Keratinocyte (primary cell): Measurements from ENCODE around the gene OPALIN. TPM values are rescaled to one million over a fixed set of nuclear protein-coding genes. Genes with fewer than 3 reads are reported as not detected.

Experiments
- DNase-seq: peaks from one replicate; pipeline ENCODE4 v3.0.0-alpha.2; 2011; ENCODE audit warnings: low read depth, missing footprints, low spot score
- FAIRE-seq: peaks from 2 replicates; lab custom pipeline; 2011; peaks lifted over from hg19 to GRCh38; lab: Jason Lieb, UNC
- H2AFZ ChIP-seq: 2 replicates; pipeline ENCODE4 v1.6.0; 2012; ENCODE audit warnings: low read length, control low read depth, inconsistent platforms; ENCODE audit not compliant: control insufficient read depth
- H3K27ac ChIP-seq: 2 replicates; pipeline ENCODE4 v1.5.1; 2011; ENCODE audit warnings: low read length; ENCODE audit not compliant: control insufficient read depth, insufficient read depth
- H3K27me3 ChIP-seq: 3 replicates; pipeline ENCODE4 v1.6.0; 2011; ENCODE audit warnings: low read length; ENCODE audit not compliant: control insufficient read depth, insufficient read depth; ENCODE audit errors: extremely low read depth
- H3K36me3 ChIP-seq, 2 experiments: 2 replicates in 1 of 2; 3 replicates in 1 of 2; pipeline ENCODE4 v1.5.1; 2011; ENCODE audit warnings: low read length in 2 of 2, mild to moderate bottlenecking in 1 of 2; ENCODE audit not compliant: control insufficient read depth in 2 of 2, insufficient read depth in 2 of 2; ENCODE audit errors: extremely low read depth in 1 of 2
- H3K4me1 ChIP-seq: 3 replicates; pipeline ENCODE4 v1.5.1; 2011; ENCODE audit warnings: low read length; ENCODE audit not compliant: control insufficient read depth, insufficient read depth; ENCODE audit errors: extremely low read depth
- H3K4me2 ChIP-seq: 3 replicates; pipeline ENCODE4 v1.6.0; 2011; ENCODE audit warnings: low read depth, low read length; ENCODE audit not compliant: control insufficient read depth, insufficient read depth; ENCODE audit errors: extremely low read depth
- H3K4me3 ChIP-seq, 3 experiments: fragments of 200-600 bp in 1 of 3; sonication (generic) in 1 of 3; 2 replicates in 2 of 3; 3 replicates in 1 of 3; pipeline ENCODE4 v1.5.1; 2011 to 2016; ENCODE audit warnings: low read length in 3 of 3, mild to moderate bottlenecking in 3 of 3, control low read depth in 2 of 3, inconsistent platforms in 1 of 3, low read depth in 1 of 3, mixed read lengths in 1 of 3, mixed run types in 1 of 3, moderate library complexity in 1 of 3; ENCODE audit not compliant: control insufficient read depth in 2 of 3, insufficient read depth in 2 of 3; ENCODE audit errors: extremely low read depth in 1 of 3
- H3K79me2 ChIP-seq: 2 replicates; pipeline ENCODE4 v1.6.0; 2012; ENCODE audit warnings: low read length; ENCODE audit not compliant: control insufficient read depth, insufficient read depth
- H3K9ac ChIP-seq: 3 replicates; pipeline ENCODE4 v1.6.0; 2011; ENCODE audit warnings: low read length; ENCODE audit not compliant: control insufficient read depth, insufficient read depth; ENCODE audit errors: extremely low read depth
- H3K9me1 ChIP-seq: 3 replicates; pipeline ENCODE4 v1.6.0; 2011; ENCODE audit warnings: low read length; ENCODE audit not compliant: control insufficient read depth, insufficient read depth; ENCODE audit errors: extremely low read depth
- H3K9me3 ChIP-seq: 2 replicates; pipeline ENCODE4 v1.5.1; 2012; ENCODE audit warnings: low read depth, low read length; ENCODE audit not compliant: control insufficient read depth
- H4K20me1 ChIP-seq: 3 replicates; pipeline ENCODE4 v1.6.0; 2011; ENCODE audit warnings: low read length; ENCODE audit not compliant: control insufficient read depth, insufficient read depth; ENCODE audit errors: extremely low read depth
- CTCF ChIP-seq, 3 experiments: IDR thresholded peaks in 1 of 3; conservative IDR thresholded peaks in 1 of 3; optimal IDR thresholded peaks in 1 of 3; 2 replicates in 2 of 3; 3 replicates in 1 of 3; pipeline versions ENCODE3 to v1.5.1; 2011; ENCODE audit warnings: low read length in 3 of 3, mild to moderate bottlenecking in 3 of 3, moderate library complexity in 2 of 3, control low read depth in 1 of 3, inconsistent platforms in 1 of 3; ENCODE audit not compliant: insufficient read depth in 2 of 3; ENCODE audit errors: extremely low read depth in 1 of 3
- EZH2 ChIP-seq: IDR thresholded peaks from one replicate; pipeline ENCODE4 v1.6.1; 2012; ENCODE audit warnings: inconsistent platforms, mild to moderate bottlenecking, low read length, moderate library complexity
- dilution Hi-C: fragments of 300-500 bp; cut with MboI; formaldehyde crosslinking; loops from one replicate; pipeline ENCODE4 v1.7.0; 2020; ENCODE audit warnings: low sequenced_read_pairs; ENCODE audit not compliant: extremely low pct_ligation_motif_present
- polyA plus RNA-seq, 5 experiments: library from polyadenylated mRNA; depleted of rRNA in 3 of 5; stranded (reverse) in 3 of 5; stranded (forward) in 1 of 5; unstranded in 1 of 5; fragments of >200 nt; gene quantifications; 1 replicate in 1 of 5; 2 replicates in 3 of 5; 3 replicates in 1 of 5; pipeline versions ENCODE4 v1.2.1 to v1.2.3, GENCODE V29; 2011 to 2012; ENCODE audit warnings: missing spikeins in 2 of 5, low read depth in 1 of 5, low replicate concordance in 1 of 5

Gene OPALIN
- polyA plus RNA-seq, 1 donor (not counting 4 experiments of a cell fraction or from before 2014, with no cell fraction given): not detected

DNA sequence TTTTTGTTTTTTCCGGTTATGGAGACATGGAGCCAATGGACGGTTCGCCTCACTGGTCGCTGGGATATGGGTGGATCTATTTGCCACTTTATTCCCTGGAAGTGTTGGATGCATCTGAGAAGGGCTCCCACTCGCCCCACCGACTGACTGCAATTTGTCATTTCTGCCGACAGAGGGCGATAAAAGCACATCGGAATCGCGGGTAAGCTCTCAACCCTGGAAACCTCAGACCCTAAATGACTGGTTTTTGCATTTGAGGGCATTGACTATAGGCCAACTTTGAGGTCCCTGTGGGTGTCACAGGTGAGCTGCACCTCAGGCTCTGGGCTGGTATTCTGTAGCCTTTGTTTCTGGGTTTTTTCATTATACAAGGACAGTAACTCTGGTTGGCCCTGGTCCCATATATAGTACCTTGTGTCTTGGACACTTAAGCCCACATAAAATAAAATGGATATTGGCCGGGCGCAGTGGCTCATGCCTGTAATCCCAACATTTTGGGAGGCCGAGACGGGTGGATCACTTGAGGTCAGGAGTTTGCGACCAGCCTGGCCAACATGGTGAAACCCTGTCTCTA is 11.9 kb upstream of the OPALIN start:
- Histone ChIP-seq H3K4me3 (no peak overlapping the region), H3K27me3 (peaks cover 4% of the 10 kb centered on the region), H3K27ac (no peak overlapping the region), H4K20me1 (no peaks in the 10 kb centered on the region), H2AFZ (no peak overlapping the region), H3K9me1 (no peaks in the 10 kb centered on the region), H3K4me1 (peaks cover 6% of the 10 kb centered on the region), H3K9me3 (no peaks in the 10 kb centered on the region), H3K9ac (no peak overlapping the region), H3K79me2 (no peaks in the 10 kb centered on the region), H3K36me3 (no peaks in the 10 kb centered on the region), H3K4me2 (no peak overlapping the region)
- DNase-seq: no peak
- FAIRE-seq: peak; percentile 13
- peak; percentile 79 to 95 (median 85) for TF ChIP-seq CTCF (optimal IDR thresholded peaks at IDR 0.05 in 1 of 3, IDR thresholded peaks at IDR 0.05 in 1 of 3, conservative IDR thresholded peaks at IDR 0.05 in 1 of 3; ENCODE audit: extremely low read depth in 1 of 3, insufficient read depth in 2 of 3, low read length in 3 of 3)
- TF ChIP-seq EZH2: no peak
- dilution Hi-C loops: no loop called here

DNA sequence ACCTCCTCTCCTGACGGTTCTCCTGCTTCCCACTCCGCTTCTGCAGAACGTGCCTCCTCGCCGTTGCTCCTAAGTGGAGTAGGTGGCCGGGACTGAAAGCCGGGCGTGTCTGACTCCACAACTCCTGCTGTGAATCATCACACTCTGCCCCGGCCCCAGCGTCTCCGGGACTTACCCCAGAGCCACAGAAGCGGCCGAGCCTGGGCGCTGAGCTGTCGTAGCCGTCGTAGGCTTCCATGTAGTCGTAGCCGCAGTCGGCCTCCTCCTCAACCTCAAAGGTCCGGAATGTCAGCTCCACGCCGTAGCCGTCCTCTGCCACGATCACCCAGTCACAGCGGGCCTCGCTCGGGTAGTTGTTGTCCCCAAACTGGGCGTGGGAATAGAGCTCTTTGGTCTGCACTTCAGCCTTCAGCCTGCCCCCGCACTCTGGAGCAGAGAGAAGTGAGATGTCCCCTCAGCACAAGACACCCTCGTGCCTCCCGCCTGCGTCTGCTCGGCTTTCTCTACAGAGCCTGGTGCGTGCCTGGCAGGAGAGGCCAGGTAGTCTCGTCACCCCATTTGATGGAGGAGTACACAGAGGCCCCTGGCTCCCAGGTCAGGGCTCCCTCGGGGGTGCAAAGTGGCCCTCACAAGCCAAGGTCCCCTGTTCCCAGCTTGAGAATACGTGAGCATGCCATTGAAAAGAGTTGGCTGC is 11.2 kb upstream of the OPALIN start:
- FAIRE-seq: no peak
- Histone ChIP-seq H3K27ac (no peak overlapping the region), H3K4me1 (peaks cover 6% of the 10 kb centered on the region), H3K27me3 (peaks cover 4% of the 10 kb centered on the region), H3K9me3 (no peaks in the 10 kb centered on the region), H3K9ac (no peak overlapping the region), H2AFZ (no peak overlapping the region), H3K9me1 (no peaks in the 10 kb centered on the region), H3K4me3 (no peak overlapping the region), H3K36me3 (no peaks in the 10 kb centered on the region), H4K20me1 (no peaks in the 10 kb centered on the region), H3K79me2 (no peaks in the 10 kb centered on the region), H3K4me2 (peak overlapping the region; percentile 25)
- dilution Hi-C loops: no loop called here
- no peak for DNase-seq
- TF ChIP-seq EZH2 (no peak), CTCF (optimal IDR thresholded peaks at IDR 0.05 in 1 of 3, IDR thresholded peaks at IDR 0.05 in 1 of 3, conservative IDR thresholded peaks at IDR 0.05 in 1 of 3; ENCODE audit: extremely low read depth in 1 of 3, insufficient read depth in 2 of 3, low read length in 3 of 3) (no peak)
